Activated naive CD4-positive, alpha-beta T cell (primary cell): Measurements from ENCODE around the gene SYNJ1.
"Not testable (repeated sequence)": the region's sequence is repeated elsewhere in the genome, so short reads cannot be mapped to it uniquely, and the experiment has no call there.

Source experiments
- DNase-seq, 4 experiments: peaks; one replicate each; lab custom pipeline; 2025; lab: John Stamatoyannopoulos, UW

Gene SYNJ1

GRCh38 chr21:32736083-32736482 is 8.3 kb upstream of the SYNJ1 start:
- not testable (repeated sequence) for DNase-seq

GRCh38 chr21:32735524-32735923 is 7.7 kb upstream of the SYNJ1 start:
- no peak for DNase-seq

GRCh38 chr21:32733990-32734613 is 6.3 kb upstream of the SYNJ1 start:
- DNase-seq: no peak

GRCh38 chr21:32733356-32733755 is 5.5 kb upstream of the SYNJ1 start:
- DNase-seq: no peak

GRCh38 chr21:32732544-32732943 is 4.7 kb upstream of the SYNJ1 start:
- no peak for DNase-seq

GRCh38 chr21:32728848-32729247 is 1.0 kb upstream of the SYNJ1 start:
- no peak for DNase-seq

GRCh38 chr21:32728456-32728839 is 635 bp upstream of the SYNJ1 start:
- DNase-seq: no peak

- peak in 1 of 4 experiments; percentile 29 for DNase-seq
Observed at GRCh38 chr21:32726839-32727686, 750 bp downstream of the SYNJ1 start.

GRCh38 chr21:32719085-32719484 is 8.7 kb downstream of the SYNJ1 start:
- no peak for DNase-seq

- no peak for DNase-seq
Observed at GRCh38 chr21:32717851-32718316, 9.9 kb downstream of the SYNJ1 start.

GRCh38 chr21:32716486-32716885 is 11.3 kb downstream of the SYNJ1 start:
- no peak for DNase-seq

GRCh38 chr21:32713726-32714125 is 14.1 kb downstream of the SYNJ1 start:
- no peak for DNase-seq

GRCh38 chr21:32712641-32713040 is 15.2 kb downstream of the SYNJ1 start:
- DNase-seq: no peak

- DNase-seq: no peak
Observed at GRCh38 chr21:32712043-32712442, 15.8 kb downstream of the SYNJ1 start.

- no peak for DNase-seq
Observed at GRCh38 chr21:32710987-32711386, 16.8 kb downstream of the SYNJ1 start.

GRCh38 chr21:32710069-32710784 is 17.6 kb downstream of the SYNJ1 start:
- no peak for DNase-seq

- DNase-seq: no peak
Observed at GRCh38 chr21:32708069-32708468, 19.7 kb downstream of the SYNJ1 start.

- DNase-seq: no peak
Observed at GRCh38 chr21:32705901-32706300, 21.9 kb downstream of the SYNJ1 start.

- no peak for DNase-seq
Observed at GRCh38 chr21:32705139-32705538, 22.7 kb downstream of the SYNJ1 start.

GRCh38 chr21:32702702-32703101 is 25.1 kb downstream of the SYNJ1 start:
- DNase-seq: no peak

- DNase-seq: no peak
Observed at GRCh38 chr21:32698971-32699693, 28.7 kb downstream of the SYNJ1 start.

- no peak for DNase-seq
Observed at GRCh38 chr21:32698286-32698685, 29.5 kb downstream of the SYNJ1 start.
